CD4-positive, alpha-beta T cell treated with Interleukin-17A for 1 hour (primary cell): ENCODE data around the gene NR3C1.

ENCODE experiments used
- DNase-seq: peaks from one replicate; pipeline ENCODE4 v3.0.0-alpha.2; 2020

The NR3C1 gene

GRCh38 chr5:143229426-143229895 is 174.0 kb downstream of the NR3C1 start:
- peak; percentile 10 for DNase-seq

GRCh38 chr5:143228597-143229293 is 174.7 kb downstream of the NR3C1 start:
- peak; percentile 30 for DNase-seq
